ENCODE results near the gene MAGEL2. TPM values are rescaled to one million over a fixed set of nuclear protein-coding genes. Genes with fewer than 3 reads are reported as not detected.

Gene MAGEL2
- total and polyA plus RNA-seq, 2 of the 8 experiments (the other 6 are each of a cell fraction or from before 2014, with no cell fraction given) = 0.63 to 4.5 TPM

GRCh38 chr15:23663232-23663631 is 15.6 kb upstream of the MAGEL2 start:
- no peak overlapping the region for H4K5ac ChIP-seq (ENCODE audit: insufficient read length, low read depth, low read length)
- H4K20me1 ChIP-seq (replicated peaks in 1 of 2; ENCODE audit: control insufficient read depth in 1 of 2, insufficient read depth in 2 of 2, low read length in 2 of 2) = no peaks in the 10 kb centered on the region
- FAIRE-seq = no peak
- no peaks in the 10 kb centered on the region for H3K79me2 ChIP-seq (ENCODE audit: control insufficient read depth in 1 of 2, insufficient read depth in 2 of 2, low read length in 2 of 2)
- H4K8ac ChIP-seq (ENCODE audit: extremely low read depth, insufficient read depth, low read length) = no peak overlapping the region
- no peaks in the 10 kb centered on the region for H3K27me3 ChIP-seq (replicated peaks in 1 of 4; ENCODE audit: control insufficient read depth in 3 of 4, extremely low read depth in 1 of 4, insufficient read depth in 3 of 4, low read length in 3 of 4)
- no peak overlapping the region for H3K4me3 ChIP-seq (ENCODE audit: extremely low read depth in 1 of 4, insufficient read depth in 2 of 4, low read depth in 3 of 4, low read length in 4 of 4)
- no peak overlapping the region for H3K27ac ChIP-seq (ENCODE audit: low read depth, low read length)
- peaks cover 11 to 23% of the 10 kb centered on the region in 2 experiments; a peak in 3 of 4 replicates for H3K9me3 ChIP-seq (ENCODE audit: insufficient read depth in 2 of 2, low read depth in 1 of 2, low read length in 1 of 2)
- H3K23me2 ChIP-seq (ENCODE audit: low read depth, low read length) = no peaks in the 10 kb centered on the region
- no peak overlapping the region for H2BK20ac ChIP-seq (ENCODE audit: low read length)
- 64% methylated on average over 2 of the region's 2 CpGs; no CpG with 5 or more reads in 1 of the 2 experiments for WGBS, 2 experiments (ENCODE audit: extremely low coverage in 1 of 2, insufficient coverage in 1 of 2, insufficient read length in 1 of 2, insufficient replicate concordance in 2 of 2, low coverage in 1 of 2, low lambda C conversion rate in 2 of 2, missing lambda C conversion rate in 1 of 2)
- no peak overlapping the region for H3K14ac ChIP-seq (ENCODE audit: insufficient read length)
- POLR2A ChIA-PET (ENCODE audit: partially characterized antibody) = no interaction called here
- H4K91ac ChIP-seq (replicated peaks; ENCODE audit: insufficient read length, low read length) = no peak overlapping the region
- H3K36me3 ChIP-seq (ENCODE audit: control insufficient read depth in 2 of 4, insufficient read depth in 4 of 4, low read length in 3 of 4) = no peaks in the 10 kb centered on the region
- no peak overlapping the region for H2BK15ac ChIP-seq (ENCODE audit: low read length)
- no peaks in the 10 kb centered on the region for H3K4me1 ChIP-seq (replicated peaks in 1 of 4; ENCODE audit: control insufficient read depth in 3 of 4, insufficient read depth in 4 of 4, low read length in 3 of 4)
- DNase-seq (ENCODE audit: low read depth in 1 of 2, low spot score in 2 of 2) = no peak
- no peak overlapping the region for H3K18ac ChIP-seq (ENCODE audit: extremely low read depth, low read length)
- TF ChIP-seq HDAC2 (IDR thresholded peaks at IDR 0.05; ENCODE audit: borderline replicate concordance in 1 of 2, low read depth in 2 of 2, low read length in 2 of 2) (no peak), FOSL1 (IDR thresholded peaks at IDR 0.05; ENCODE audit: insufficient read depth, low read depth, low read length) (no peak), TAF1 (IDR thresholded peaks at IDR 0.05; ENCODE audit: low read depth, low read length) (no peak), NRF1 (IDR thresholded peaks at IDR 0.05; ENCODE audit: low read depth, low read length) (no peak), CTCF (IDR thresholded peaks at IDR 0.05; ENCODE audit: control extremely low read depth in 1 of 3, insufficient read depth in 1 of 3, low read depth in 1 of 3, low read length in 3 of 3) (peak in 2 of 3 experiments; percentile 23 to 30; a peak in 2 of 4 replicates), GTF2F1 (IDR thresholded peaks at IDR 0.05; ENCODE audit: borderline replicate concordance, low read depth, low read length) (no peak), SP1 (IDR thresholded peaks at IDR 0.05; ENCODE audit: low read depth, low read length) (no peak), RAD21 (IDR thresholded peaks at IDR 0.05 in 1 of 2, conservative IDR thresholded peaks at IDR 0.05 in 1 of 2; ENCODE audit: low read depth in 2 of 2, low read length in 2 of 2) (peak; percentile 40 to 50; a peak in 3 of 4 replicates), RNF2 (IDR thresholded peaks at IDR 0.05; ENCODE audit: borderline replicate concordance, low read depth, low read length, missing control alignments, poor library complexity, severe bottlenecking) (no peak), RBBP5 (IDR thresholded peaks at IDR 0.05; ENCODE audit: borderline replicate concordance, low read depth, low read length) (no peak)
- no peak overlapping the region for H2BK5ac ChIP-seq (ENCODE audit: low read depth, low read length)
- no peaks in the 10 kb centered on the region for H3K79me1 ChIP-seq (ENCODE audit: low read depth, low read length)
- H2AK5ac ChIP-seq (ENCODE audit: low read depth, low read length) = no peak overlapping the region
- CTCF ChIA-PET (ENCODE audit: partially characterized antibody) = interaction anchor here (0.9 to 1.7 kb wide), 4 partner anchors 97 to 196 kb away, joined by 3 to 5 read pairs (median 4); no protein-coding TSS in a partner anchor
- H3K4ac ChIP-seq (replicated peaks; ENCODE audit: insufficient read length, low read depth, low read length) = no peak overlapping the region
- no peak overlapping the region for H3K9ac ChIP-seq (replicated peaks in 1 of 4; ENCODE audit: extremely low read depth in 1 of 4, low read depth in 3 of 4, low read length in 3 of 4)
- H3K4me2 ChIP-seq (ENCODE audit: insufficient read depth in 1 of 2, low read depth in 2 of 2, low read length in 2 of 2) = no peak overlapping the region
- no peak overlapping the region for H2BK120ac ChIP-seq (replicated peaks; ENCODE audit: low read depth, low read length)
- no peak overlapping the region for H3K23ac ChIP-seq (ENCODE audit: insufficient read length)
- H3K56ac ChIP-seq (replicated peaks; ENCODE audit: insufficient read length, low read depth, low read length) = no peak overlapping the region
- no peak overlapping the region for H2BK12ac ChIP-seq (ENCODE audit: low read depth, low read length)
- H2AFZ ChIP-seq (ENCODE audit: low read length) = no peak overlapping the region
